ENCODE measurements around the gene ARHGAP26.

DNA sequence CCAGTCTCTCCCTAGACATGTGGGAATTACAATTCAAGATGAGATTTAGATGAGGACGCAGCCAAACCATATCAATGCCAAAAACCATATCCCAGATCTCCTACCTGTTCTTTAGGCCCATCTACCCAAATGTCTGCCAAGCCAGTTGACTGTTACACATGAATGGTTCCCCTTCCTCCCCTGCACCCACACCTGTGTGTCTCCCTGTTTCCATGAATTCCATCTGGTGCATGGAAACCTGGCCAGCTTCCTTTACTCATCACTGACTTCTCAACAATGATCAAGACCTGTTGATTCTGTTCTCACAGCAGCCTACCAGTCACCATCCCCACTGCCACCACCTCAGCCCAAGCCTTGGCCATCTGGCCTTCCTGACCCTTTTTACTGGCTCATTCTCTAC lies 410.6 kb downstream of the ARHGAP26 start:
- TF ChIP-seq POLR2AphosphoS5 (IDR thresholded peaks at IDR 0.05) = no peak
- TF ChIP-seq, protein P1, sequence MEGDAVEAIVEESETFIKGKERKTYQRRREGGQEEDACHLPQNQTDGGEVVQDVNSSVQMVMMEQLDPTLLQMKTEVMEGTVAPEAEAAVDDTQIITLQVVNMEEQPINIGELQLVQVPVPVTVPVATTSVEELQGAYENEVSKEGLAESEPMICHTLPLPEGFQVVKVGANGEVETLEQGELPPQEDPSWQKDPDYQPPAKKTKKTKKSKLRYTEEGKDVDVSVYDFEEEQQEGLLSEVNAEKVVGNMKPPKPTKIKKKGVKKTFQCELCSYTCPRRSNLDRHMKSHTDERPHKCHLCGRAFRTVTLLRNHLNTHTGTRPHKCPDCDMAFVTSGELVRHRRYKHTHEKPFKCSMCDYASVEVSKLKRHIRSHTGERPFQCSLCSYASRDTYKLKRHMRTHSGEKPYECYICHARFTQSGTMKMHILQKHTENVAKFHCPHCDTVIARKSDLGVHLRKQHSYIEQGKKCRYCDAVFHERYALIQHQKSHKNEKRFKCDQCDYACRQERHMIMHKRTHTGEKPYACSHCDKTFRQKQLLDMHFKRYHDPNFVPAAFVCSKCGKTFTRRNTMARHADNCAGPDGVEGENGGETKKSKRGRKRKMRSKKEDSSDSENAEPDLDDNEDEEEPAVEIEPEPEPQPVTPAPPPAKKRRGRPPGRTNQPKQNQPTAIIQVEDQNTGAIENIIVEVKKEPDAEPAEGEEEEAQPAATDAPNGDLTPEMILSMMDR (IDR thresholded peaks at IDR 0.05) = no peak
